CD4-positive, CD25-positive, alpha-beta regulatory T cell (primary cell): Measurements from ENCODE around the gene CA12. TPM values are rescaled to one million over a fixed set of nuclear protein-coding genes. Genes with fewer than 3 reads are reported as not detected.
"Not testable (repeated sequence)": the region's sequence is repeated elsewhere in the genome, so short reads cannot be mapped to it uniquely, and the experiment has no call there.

Experiments
- ATAC-seq, 2 donors: fragments of 150-1000 bp; cut with Tn5 transposase; one replicate each; pipeline ENCODE4 v1.10.0; 2021; ENCODE audit warnings: low read depth in 2 of 2, moderate number of reproducible peaks in 2 of 2, moderate library complexity in 1 of 2
- DNase-seq, 3 donors: peaks; one replicate each; pipeline versions ENCODE4 v3.0.0 to v3.0.0-alpha.2; 2012 to 2022; ENCODE audit warnings: mixed read lengths in 1 of 3
- H3K27ac ChIP-seq: one replicate; pipeline ENCODE4 v1.7.0; 2013; ENCODE audit warnings: mild to moderate bottlenecking, low read length; ENCODE audit not compliant: insufficient read depth, poor library complexity, severe bottlenecking
- H3K27me3 ChIP-seq: one replicate; pipeline ENCODE4 v1.7.0; 2013; ENCODE audit warnings: low read length; ENCODE audit not compliant: control insufficient read depth, insufficient read depth
- H3K36me3 ChIP-seq: one replicate; pipeline ENCODE4 v1.7.0; 2013; ENCODE audit warnings: mild to moderate bottlenecking, low read length, moderate library complexity; ENCODE audit not compliant: control insufficient read depth, insufficient read depth
- H3K4me1 ChIP-seq: 2 replicates; pipeline ENCODE4 v1.7.0; 2013; ENCODE audit warnings: mild to moderate bottlenecking, low read length; ENCODE audit not compliant: insufficient read depth, control insufficient read depth, poor library complexity, severe bottlenecking
- H3K4me3 ChIP-seq: one replicate; pipeline ENCODE4 v1.7.0; 2013; ENCODE audit warnings: low read depth, mild to moderate bottlenecking, low read length, moderate library complexity
- H3K9me3 ChIP-seq, 2 experiments: 1 replicate in 1 of 2; 2 replicates in 1 of 2; pipeline ENCODE4 v1.7.0; 2013; ENCODE audit warnings: low read length in 2 of 2, mild to moderate bottlenecking in 1 of 2, moderate library complexity in 1 of 2; ENCODE audit not compliant: control insufficient read depth in 2 of 2
- H3K27ac Mint-ChIP-seq, 3 donors: one replicate each; pipeline ENCODE4 v1.8.0; 2020 to 2022; ENCODE audit warnings: mild to moderate bottlenecking in 3 of 3, mixed read lengths in 3 of 3, moderate library complexity in 2 of 3
- H3K27me3 Mint-ChIP-seq: one replicate; pipeline ENCODE4 v1.8.0; 2022; ENCODE audit warnings: mild to moderate bottlenecking, mixed read lengths
- H3K36me3 Mint-ChIP-seq: one replicate; pipeline ENCODE4 v1.8.0; 2020; ENCODE audit warnings: mixed read lengths
- H3K4me1 Mint-ChIP-seq, 4 donors: one replicate each; pipeline ENCODE4 v1.8.0; 2020 to 2022; ENCODE audit warnings: mixed read lengths in 4 of 4, mild to moderate bottlenecking in 1 of 4
- H3K4me3 Mint-ChIP-seq, 4 donors: one replicate each; pipeline ENCODE4 v1.8.0; 2020 to 2022; ENCODE audit warnings: mild to moderate bottlenecking in 4 of 4, mixed read lengths in 4 of 4, moderate library complexity in 3 of 4
- H3K9me3 Mint-ChIP-seq, 7 donors: one replicate each; pipeline ENCODE4 v1.8.0; 2020 to 2022; ENCODE audit warnings: mixed read lengths in 7 of 7, mild to moderate bottlenecking in 3 of 7, moderate library complexity in 2 of 7
- polyA plus RNA-seq, 4 donors: library from polyadenylated mRNA; unstranded; fragments of 300-500 nt; fragmentation: Illumina TruSeq; gene quantifications; one replicate each; pipeline ENCODE4 v1.2.3, GENCODE V29; 2021
- total RNA-seq: library from RNA; stranded (reverse); gene quantifications from one replicate; pipeline ENCODE4 v1.2.3, GENCODE V29; 2022

CA12 gene
- total and polyA plus RNA-seq, 5 donors from 2014 or later, result not detected

GRCh38 chr15:63418811-63419210 is 37.2 kb upstream of the CA12 start:
- Histone ChIP-seq H3K9me3 (no peaks in the 10 kb centered on the region), H3K36me3 (no peaks in the 10 kb centered on the region), H3K27me3 (no peaks in the 10 kb centered on the region), H3K27ac (no peak overlapping the region), H3K4me3 (no peak overlapping the region), H3K4me1 (no peaks in the 10 kb centered on the region)
- peaks cover 0 to 1% (median 0%) of the 10 kb centered on the region in 7 donors for H3K9me3 Mint-ChIP-seq
- H3K4me3 Mint-ChIP-seq, result no peak overlapping the region
- H3K36me3 Mint-ChIP-seq, result no peaks in the 10 kb centered on the region
- ATAC-seq, result no peak
- H3K27ac Mint-ChIP-seq, result peak overlapping the region in 1 of 3 donors; percentile 23
- no peak for DNase-seq
- H3K27me3 Mint-ChIP-seq, result peaks cover 12% of the 10 kb centered on the region
- no peaks in the 10 kb centered on the region for H3K4me1 Mint-ChIP-seq

GRCh38 chr15:63417721-63418120 is 36.1 kb upstream of the CA12 start:
- H3K9me3 ChIP-seq, result no peaks in the 10 kb centered on the region
- H3K36me3 ChIP-seq, result no peaks in the 10 kb centered on the region
- no peak for ATAC-seq
- H3K27ac Mint-ChIP-seq, result peak overlapping the region in 1 of 3 donors; percentile 10
- no peaks in the 10 kb centered on the region for H3K36me3 Mint-ChIP-seq
- no peaks in the 10 kb centered on the region for H3K4me1 ChIP-seq
- no peaks in the 10 kb centered on the region for H3K4me1 Mint-ChIP-seq
- no peak for DNase-seq
- H3K9me3 Mint-ChIP-seq, result peaks cover 0 to 3% (median 0%) of the 10 kb centered on the region in 7 donors
- peaks cover 14% of the 10 kb centered on the region for H3K27me3 Mint-ChIP-seq
- H3K27me3 ChIP-seq, result no peaks in the 10 kb centered on the region
- no peak overlapping the region for H3K27ac ChIP-seq
- H3K4me3 ChIP-seq, result no peak overlapping the region
- no peak overlapping the region for H3K4me3 Mint-ChIP-seq

GRCh38 chr15:63417274-63417673 is 35.6 kb upstream of the CA12 start:
- H3K27ac ChIP-seq, result not testable (repeated sequence)

GRCh38 chr15:63414474-63415120 is 33.0 kb upstream of the CA12 start:
- peaks cover 0 to 3% (median 0%) of the 10 kb centered on the region in 7 donors for H3K9me3 Mint-ChIP-seq
- ATAC-seq (no peak), DNase-seq (no peak)
- H3K36me3 Mint-ChIP-seq, result no peaks in the 10 kb centered on the region
- no peak overlapping the region for H3K27ac Mint-ChIP-seq
- H3K27me3 Mint-ChIP-seq, result peaks cover 23% of the 10 kb centered on the region
- no peaks in the 10 kb centered on the region for H3K9me3 ChIP-seq
- no peaks in the 10 kb centered on the region for H3K4me1 ChIP-seq
- no peak overlapping the region for H3K27ac ChIP-seq
- no peak overlapping the region for H3K4me3 ChIP-seq
- H3K4me1 Mint-ChIP-seq, result no peaks in the 10 kb centered on the region
- H3K36me3 ChIP-seq, result no peaks in the 10 kb centered on the region
- H3K4me3 Mint-ChIP-seq, result no peak overlapping the region
- H3K27me3 ChIP-seq, result no peaks in the 10 kb centered on the region

More at GRCh38 chr15:63417274-63417673, 35.6 kb upstream of the CA12 start:
- H3K4me3 ChIP-seq, H3K27ac Mint-ChIP-seq, H3K9me3 ChIP-seq, H3K36me3 ChIP-seq, H3K4me1 ChIP-seq, H3K4me1 Mint-ChIP-seq, H3K9me3 Mint-ChIP-seq, H3K27me3 ChIP-seq, H3K36me3 Mint-ChIP-seq, H3K4me3 Mint-ChIP-seq, DNase-seq, ATAC-seq: not testable (repeated sequence)
- peaks cover 14% of the 10 kb centered on the region for H3K27me3 Mint-ChIP-seq

GRCh38 chr15:63412551-63412950 is 30.9 kb upstream of the CA12 start:
- peaks cover 30% of the 10 kb centered on the region for H3K27me3 Mint-ChIP-seq
- H3K4me1 ChIP-seq, result no peaks in the 10 kb centered on the region
- H3K27ac Mint-ChIP-seq, result peak overlapping the region in 1 of 3 donors; percentile 62
- no peak overlapping the region for H3K27ac ChIP-seq
- no peak overlapping the region for H3K4me3 Mint-ChIP-seq
- H3K36me3 ChIP-seq, result no peaks in the 10 kb centered on the region
- no peaks in the 10 kb centered on the region for H3K4me1 Mint-ChIP-seq
- peaks cover 0 to 2% (median 0%) of the 10 kb centered on the region in 7 donors for H3K9me3 Mint-ChIP-seq
- ATAC-seq (no peak), DNase-seq (no peak)
- no peaks in the 10 kb centered on the region for H3K9me3 ChIP-seq
- H3K27me3 ChIP-seq, result peaks cover 2% of the 10 kb centered on the region
- H3K4me3 ChIP-seq, result no peak overlapping the region
- no peaks in the 10 kb centered on the region for H3K36me3 Mint-ChIP-seq

- Mint-ChIP-seq H3K27ac (no peak overlapping the region), H3K4me3 (no peak overlapping the region), H3K4me1 (no peaks in the 10 kb centered on the region), H3K27me3 (peaks cover 33% of the 10 kb centered on the region), H3K9me3 (peaks cover 0 to 2% (median 0%) of the 10 kb centered on the region in 7 donors), H3K36me3 (no peaks in the 10 kb centered on the region)
- peaks cover 2% of the 10 kb centered on the region for H3K27me3 ChIP-seq
- no peaks in the 10 kb centered on the region for H3K9me3 ChIP-seq
- no peak overlapping the region for H3K27ac ChIP-seq
- ATAC-seq (no peak), DNase-seq (no peak)
- H3K36me3 ChIP-seq, result no peaks in the 10 kb centered on the region
- no peaks in the 10 kb centered on the region for H3K4me1 ChIP-seq
- no peak overlapping the region for H3K4me3 ChIP-seq
These were observed 30.2 kb upstream of the CA12 start for GRCh38 chr15:63411866-63412265.

GRCh38 chr15:63409179-63409578 is 27.5 kb upstream of the CA12 start:
- Mint-ChIP-seq H3K27me3 (peaks cover 43% of the 10 kb centered on the region), H3K36me3 (no peaks in the 10 kb centered on the region), H3K4me1 (no peaks in the 10 kb centered on the region), H3K9me3 (peaks cover 0 to 2% (median 0%) of the 10 kb centered on the region in 7 donors), H3K27ac (no peak overlapping the region), H3K4me3 (no peak overlapping the region)
- ATAC-seq, result no peak
- H3K27ac ChIP-seq, result no peak overlapping the region
- H3K36me3 ChIP-seq, result no peaks in the 10 kb centered on the region
- H3K9me3 ChIP-seq, result no peaks in the 10 kb centered on the region
- no peak overlapping the region for H3K4me3 ChIP-seq
- no peak for DNase-seq
- H3K4me1 ChIP-seq, result no peaks in the 10 kb centered on the region
- H3K27me3 ChIP-seq, result peaks cover 2% of the 10 kb centered on the region

- Histone ChIP-seq H3K4me3 (no peak overlapping the region), H3K27ac (no peak overlapping the region)
- ATAC-seq, result no peak
These were observed 26.9 kb upstream of the CA12 start for GRCh38 chr15:63408524-63408923.

More at GRCh38 chr15:63408524-63408923, 26.9 kb upstream of the CA12 start:
- Histone ChIP-seq H3K27me3 (peaks cover 2% of the 10 kb centered on the region), H3K9me3 (no peaks in the 10 kb centered on the region), H3K4me1 (no peaks in the 10 kb centered on the region), H3K36me3 (no peaks in the 10 kb centered on the region)
- H3K36me3 Mint-ChIP-seq, result no peaks in the 10 kb centered on the region
- peaks cover 0 to 1% (median 0%) of the 10 kb centered on the region in 7 donors for H3K9me3 Mint-ChIP-seq
- H3K4me3 Mint-ChIP-seq, result no peak overlapping the region
- no peak for DNase-seq
- H3K4me1 Mint-ChIP-seq, result no peaks in the 10 kb centered on the region
- H3K27me3 Mint-ChIP-seq, result peaks cover 42% of the 10 kb centered on the region
- no peak overlapping the region for H3K27ac Mint-ChIP-seq
